ENCODE results near the gene CDH13. TPM values are rescaled to one million over a fixed set of nuclear protein-coding genes. Genes with fewer than 3 reads are reported as not detected.

CDH13 gene
- total and polyA plus RNA-seq, 9 of the 15 experiments (the other 6 are each of a cell fraction or from before 2014, with no cell fraction given): 0.03 TPM; not detected in 8

DNA sequence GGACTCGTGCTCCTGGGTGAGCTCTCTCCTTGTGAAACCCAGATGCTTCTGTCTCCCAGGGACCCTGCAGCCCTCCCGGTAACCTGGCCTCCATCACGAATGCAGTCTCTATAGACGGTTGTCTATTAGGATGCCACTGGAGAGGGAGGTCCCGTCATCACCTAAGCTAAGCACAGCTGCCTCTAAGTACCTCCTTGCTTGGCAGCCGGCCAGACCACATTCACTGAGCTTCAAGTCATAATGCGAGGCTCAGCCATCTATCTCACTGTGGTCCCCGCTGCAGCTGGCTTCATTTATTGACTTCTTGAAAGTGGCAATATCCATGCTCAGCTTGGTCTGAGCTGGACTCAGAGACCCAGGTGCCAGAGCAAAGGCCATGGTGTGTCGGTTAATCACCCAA is 1106.5 kb downstream of the CDH13 start:
- intact Hi-C loops (cut with micrococcal nuclease): no loop called here

GRCh38 chr16:83734136-83734535 is 1107.4 kb downstream of the CDH13 start:
- H3K36me3 ChIP-seq (ENCODE audit: control insufficient read depth, insufficient read depth, low read length): no peaks in the 10 kb centered on the region
- H3K4me1 ChIP-seq (replicated peaks in 1 of 2; ENCODE audit: control insufficient read depth in 2 of 2, insufficient read depth in 2 of 2, low read length in 2 of 2): no peaks in the 10 kb centered on the region
- H3K4me3 ChIP-seq: no peak overlapping the region
- no peaks in the 10 kb centered on the region for H3K9me1 ChIP-seq (ENCODE audit: control insufficient read depth, insufficient read depth, low read length)
- no peak for FAIRE-seq
- H3K27ac ChIP-seq (ENCODE audit: extremely low read depth, low read depth, low read length): no peak overlapping the region
- no peaks in the 10 kb centered on the region for H4K20me1 ChIP-seq (replicated peaks; ENCODE audit: control insufficient read depth, insufficient read depth, low read length)
- TF ChIP-seq ZNF124 (CRISPR knock-in tag; IDR thresholded peaks at IDR 0.05): peak; percentile 85; the same call in 1 of the 2 replicates
- no peak for TF ChIP-seq TCFL5 (CRISPR knock-in tag; conservative IDR thresholded peaks at IDR 0.05)
- TF ChIP-seq RBM15 (IDR thresholded peaks at IDR 0.05; ENCODE audit: insufficient read depth, low read length): no peak
- TF ChIP-seq ZBTB34 (CRISPR knock-in tag; IDR thresholded peaks at IDR 0.05): no peak
- TF ChIP-seq CBX5 (IDR thresholded peaks at IDR 0.05; ENCODE audit: borderline replicate concordance, low read depth): peak; percentile 83
- peaks cover 4% of the 10 kb centered on the region; the same call in 1 of the 2 replicates for H3K9me3 ChIP-seq (replicated peaks; ENCODE audit: control insufficient read depth, insufficient read depth, low read depth, low read length)
- ChIA-PET POLR2A (no interaction called here), CTCF (ENCODE audit: low intra/inter-chr PET ratio) (no interaction called here)
- no peak for DNase-seq (ENCODE audit: extremely low read depth in 1 of 4, low spot score in 3 of 4)
- no peak overlapping the region for H2AFZ ChIP-seq (ENCODE audit: low read depth, low read length)
- BruUV-seq (replicated peaks): no TSS peak
- no peaks in the 10 kb centered on the region; a peak in 1 of 5 replicates for H3K27me3 ChIP-seq (ENCODE audit: control insufficient read depth in 2 of 2, insufficient read depth in 2 of 2, low read length in 2 of 2)
- no peaks in the 10 kb centered on the region for H3K79me2 ChIP-seq (ENCODE audit: control insufficient read depth, insufficient read depth, low read length)
- WGBS (ENCODE audit: insufficient coverage, low coverage, missing lambda C conversion rate): 2% methylated on average over 4 of the region's 5 CpGs
- H3K4me2 ChIP-seq (ENCODE audit: insufficient read depth, low read length): no peak overlapping the region
- ATAC-seq: no peak
- in situ Hi-C loops (cut with MboI) (no loop called here), intact Hi-C loops (cut with micrococcal nuclease) (no loop called here)
- H3K9ac ChIP-seq (ENCODE audit: insufficient read depth in 1 of 2, low read depth in 2 of 2, low read length in 2 of 2): no peak overlapping the region

More for the DNA sequence above, 1106.5 kb downstream of the CDH13 start:
- Histone ChIP-seq H3K4me1 (replicated peaks in 1 of 2; ENCODE audit: control insufficient read depth in 2 of 2, insufficient read depth in 2 of 2, low read length in 2 of 2) (no peaks in the 10 kb centered on the region), H3K9me1 (ENCODE audit: control insufficient read depth, insufficient read depth, low read length) (no peaks in the 10 kb centered on the region), H3K27me3 (ENCODE audit: control insufficient read depth in 2 of 2, insufficient read depth in 2 of 2, low read length in 2 of 2) (peaks cover 2 to 5% of the 10 kb centered on the region in 2 experiments; a peak in 4 of 5 replicates), H3K27ac (ENCODE audit: extremely low read depth, low read depth, low read length) (no peak overlapping the region), H3K36me3 (ENCODE audit: control insufficient read depth, insufficient read depth, low read length) (no peaks in the 10 kb centered on the region), H3K4me2 (ENCODE audit: insufficient read depth, low read length) (no peak overlapping the region), H4K20me1 (replicated peaks; ENCODE audit: control insufficient read depth, insufficient read depth, low read length) (no peaks in the 10 kb centered on the region), H3K9ac (ENCODE audit: insufficient read depth in 1 of 2, low read depth in 2 of 2, low read length in 2 of 2) (no peak overlapping the region), H3K9me3 (replicated peaks; ENCODE audit: control insufficient read depth, insufficient read depth, low read depth, low read length) (peaks cover 4% of the 10 kb centered on the region; the same call in 1 of the 2 replicates), H3K79me2 (ENCODE audit: control insufficient read depth, insufficient read depth, low read length) (no peaks in the 10 kb centered on the region), H3K4me3 (no peak overlapping the region), H2AFZ (ENCODE audit: low read depth, low read length) (no peak overlapping the region)
- in situ Hi-C loops (cut with MboI): no loop called here
- ATAC-seq: no peak
- ChIA-PET CTCF (ENCODE audit: low intra/inter-chr PET ratio) (no interaction called here), POLR2A (no interaction called here)
- BruUV-seq (replicated peaks): no TSS peak
- WGBS (ENCODE audit: insufficient coverage, low coverage, missing lambda C conversion rate): 2% methylated on average over 9 of the region's 9 CpGs
- no peak for DNase-seq (ENCODE audit: extremely low read depth in 1 of 4, low spot score in 3 of 4)
- FAIRE-seq: no peak
- TF ChIP-seq ZNF778 (CRISPR knock-in tag; IDR thresholded peaks at IDR 0.05) (no peak), TAF9B (IDR thresholded peaks at IDR 0.05; ENCODE audit: partially characterized antibody) (no peak), NFIC (IDR thresholded peaks at IDR 0.05) (peak; percentile 22; the same call in 1 of the 2 replicates), ZKSCAN1 (IDR thresholded peaks at IDR 0.05; ENCODE audit: low read depth, low read length) (no peak), HMG20B (CRISPR knock-in tag; IDR thresholded peaks at IDR 0.05) (no peak)
- TF ChIP-seq, protein P1, sequence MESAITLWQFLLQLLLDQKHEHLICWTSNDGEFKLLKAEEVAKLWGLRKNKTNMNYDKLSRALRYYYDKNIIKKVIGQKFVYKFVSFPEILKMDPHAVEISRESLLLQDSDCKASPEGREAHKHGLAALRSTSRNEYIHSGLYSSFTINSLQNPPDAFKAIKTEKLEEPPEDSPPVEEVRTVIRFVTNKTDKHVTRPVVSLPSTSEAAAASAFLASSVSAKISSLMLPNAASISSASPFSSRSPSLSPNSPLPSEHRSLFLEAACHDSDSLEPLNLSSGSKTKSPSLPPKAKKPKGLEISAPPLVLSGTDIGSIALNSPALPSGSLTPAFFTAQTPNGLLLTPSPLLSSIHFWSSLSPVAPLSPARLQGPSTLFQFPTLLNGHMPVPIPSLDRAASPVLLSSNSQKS (CRISPR knock-in tag; IDR thresholded peaks at IDR 0.05): no peak

Measured in K562 (cell line).